Fibroblast of skin of back (primary cell): ENCODE measurements around the gene PIWIL4.
"Not testable (repeated sequence)": the region's sequence is repeated elsewhere in the genome, so short reads cannot be mapped to it uniquely, and the experiment has no call there.

ENCODE experiments used
- DNase-seq: peaks from one replicate; pipeline ENCODE4 v3.0.0-alpha.2; 2013

PIWIL4 gene

GRCh38 chr11:94549146-94549545 lies 18.0 kb upstream of the PIWIL4 start:
- no peak for DNase-seq

DNA sequence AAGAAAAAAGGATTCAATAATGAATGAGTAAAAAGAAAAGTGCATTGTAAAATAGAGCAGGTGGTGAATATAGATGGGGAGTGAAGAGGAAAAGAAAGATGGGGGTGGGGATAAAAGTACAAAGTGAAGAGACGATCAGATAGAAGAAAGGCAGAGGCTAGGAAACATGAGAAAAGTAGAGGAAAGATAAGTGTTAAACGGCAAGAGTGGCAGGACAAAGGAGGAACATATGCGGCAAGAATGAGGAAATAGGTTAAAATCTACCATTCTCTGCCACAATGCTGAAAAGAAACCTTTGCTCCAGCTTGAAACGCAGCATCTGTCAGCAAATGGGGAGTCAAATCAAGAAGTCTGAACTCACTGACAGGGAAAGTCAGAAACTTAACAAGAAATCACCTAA lies 16.7 kb upstream of the PIWIL4 start:
- no peak for DNase-seq

GRCh38 chr11:94553938-94554337 lies 13.2 kb upstream of the PIWIL4 start:
- peak; percentile 37 for DNase-seq

- not testable (repeated sequence) for DNase-seq
These were observed 11.3 kb upstream of the PIWIL4 start for GRCh38 chr11:94555752-94556329.

- peak; percentile 80 for DNase-seq
These were observed 9.7 kb upstream of the PIWIL4 start for GRCh38 chr11:94557421-94557820.

DNA sequence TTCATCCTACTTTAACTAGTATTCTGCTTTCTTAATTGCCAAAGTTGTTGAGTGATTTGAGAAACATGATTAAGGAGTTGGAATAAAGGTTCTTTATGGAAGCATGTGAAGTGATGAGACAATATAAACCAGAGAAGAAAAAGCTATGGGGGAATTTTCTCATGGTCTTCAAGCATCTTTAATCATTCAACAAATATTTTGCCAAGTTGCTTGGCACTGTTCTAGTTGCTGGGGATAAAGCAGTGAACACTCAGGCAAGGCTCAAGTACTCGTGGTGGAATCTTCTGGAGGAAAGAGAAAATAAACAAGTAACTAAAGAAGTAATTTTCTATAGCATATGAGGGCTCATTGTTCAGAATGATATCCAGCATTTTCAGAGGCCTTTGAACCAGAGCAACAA lies 9.2 kb upstream of the PIWIL4 start:
- DNase-seq: peak; percentile 73

GRCh38 chr11:94558468-94558867 lies 8.7 kb upstream of the PIWIL4 start:
- no peak for DNase-seq

GRCh38 chr11:94558932-94559331 lies 8.2 kb upstream of the PIWIL4 start:
- DNase-seq: no peak

GRCh38 chr11:94559361-94559760 lies 7.8 kb upstream of the PIWIL4 start:
- DNase-seq: no peak

- peak; percentile 32 for DNase-seq
These were observed 6.3 kb upstream of the PIWIL4 start for GRCh38 chr11:94560834-94561233.

DNA sequence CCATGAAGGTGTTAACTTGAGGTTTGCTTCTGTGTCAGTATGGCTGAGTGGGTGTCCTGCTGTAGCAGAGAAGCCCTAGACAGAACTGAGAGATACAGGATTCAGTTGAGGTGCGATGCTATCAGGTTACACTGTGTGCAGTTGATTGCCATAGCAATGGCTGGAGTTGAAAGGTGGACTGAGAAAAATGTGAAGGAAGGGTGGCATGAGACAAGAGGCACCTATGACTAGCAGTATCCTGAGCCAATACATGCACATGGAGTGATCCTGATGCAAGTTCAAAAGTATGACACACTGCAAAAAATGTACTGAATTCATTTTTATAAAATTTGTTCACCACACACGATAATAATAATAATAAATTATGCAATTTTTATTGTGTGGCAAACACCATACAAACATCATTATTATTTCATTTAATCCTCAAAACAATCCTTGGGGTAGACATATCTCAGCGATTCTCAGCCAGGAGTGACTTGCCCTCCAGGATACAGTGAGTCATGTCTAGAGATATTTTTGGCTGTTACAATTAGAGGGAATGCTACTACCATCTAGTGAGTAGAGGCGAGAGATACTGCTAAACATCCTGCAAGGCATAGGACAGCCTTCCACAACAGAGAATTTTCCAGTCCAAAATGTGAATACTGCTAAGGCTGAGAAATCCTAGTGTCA lies 3.9 kb upstream of the PIWIL4 start:
- peak; percentile 84 for DNase-seq

GRCh38 chr11:94563848-94564467 lies 3.2 kb upstream of the PIWIL4 start:
- DNase-seq: no peak

DNA sequence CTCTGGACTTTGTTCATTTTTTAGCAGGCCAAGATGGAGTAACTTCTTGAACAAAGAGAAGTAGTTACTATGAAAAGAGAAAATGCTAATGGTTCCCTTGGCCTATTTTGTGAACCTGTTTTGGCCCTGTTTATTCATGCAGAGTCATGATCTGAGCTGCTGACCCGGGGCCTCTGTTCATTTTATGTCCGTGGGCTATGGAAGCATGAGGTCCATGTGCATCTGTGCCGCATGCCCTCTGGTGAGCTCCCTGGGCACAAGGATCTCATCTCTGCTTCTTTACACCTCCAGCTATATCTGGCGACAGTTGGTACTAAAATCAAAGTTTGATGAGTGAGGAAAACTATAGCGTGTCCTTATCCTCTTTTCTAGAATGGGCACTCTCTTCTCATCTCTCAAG lies 1.0 kb downstream of the PIWIL4 start:
- no peak for DNase-seq

GRCh38 chr11:94568717-94569116 lies 1.5 kb downstream of the PIWIL4 start:
- DNase-seq: no peak

GRCh38 chr11:94572975-94573374 lies 5.8 kb downstream of the PIWIL4 start:
- DNase-seq: not testable (repeated sequence)

- peak; percentile 89 for DNase-seq
These were observed 7.2 kb downstream of the PIWIL4 start for GRCh38 chr11:94574193-94574961.

GRCh38 chr11:94576306-94576705 lies 9.1 kb downstream of the PIWIL4 start:
- DNase-seq: no peak

DNA sequence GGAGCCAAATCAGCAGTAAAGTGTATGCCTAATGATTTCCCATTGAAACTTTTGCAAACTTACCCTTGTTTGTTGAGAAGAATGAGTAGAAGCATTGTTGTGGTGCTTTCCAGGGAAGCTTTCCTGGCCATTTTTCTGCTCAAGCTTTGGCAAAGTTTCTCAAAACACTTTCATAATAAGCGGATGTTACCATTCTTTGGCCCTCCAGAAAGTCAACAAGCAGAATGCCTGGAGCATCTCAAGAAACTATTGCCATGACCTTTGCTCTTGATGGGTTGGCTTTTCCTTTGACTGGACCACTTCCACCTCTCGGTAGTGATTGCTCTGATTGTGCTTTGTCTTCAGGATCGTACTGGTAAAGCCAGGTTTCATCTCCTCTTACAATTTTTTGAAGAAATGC lies 10.7 kb downstream of the PIWIL4 start:
- no peak for DNase-seq

- no peak for DNase-seq
These were observed 14.8 kb downstream of the PIWIL4 start for GRCh38 chr11:94581926-94582325.

DNA sequence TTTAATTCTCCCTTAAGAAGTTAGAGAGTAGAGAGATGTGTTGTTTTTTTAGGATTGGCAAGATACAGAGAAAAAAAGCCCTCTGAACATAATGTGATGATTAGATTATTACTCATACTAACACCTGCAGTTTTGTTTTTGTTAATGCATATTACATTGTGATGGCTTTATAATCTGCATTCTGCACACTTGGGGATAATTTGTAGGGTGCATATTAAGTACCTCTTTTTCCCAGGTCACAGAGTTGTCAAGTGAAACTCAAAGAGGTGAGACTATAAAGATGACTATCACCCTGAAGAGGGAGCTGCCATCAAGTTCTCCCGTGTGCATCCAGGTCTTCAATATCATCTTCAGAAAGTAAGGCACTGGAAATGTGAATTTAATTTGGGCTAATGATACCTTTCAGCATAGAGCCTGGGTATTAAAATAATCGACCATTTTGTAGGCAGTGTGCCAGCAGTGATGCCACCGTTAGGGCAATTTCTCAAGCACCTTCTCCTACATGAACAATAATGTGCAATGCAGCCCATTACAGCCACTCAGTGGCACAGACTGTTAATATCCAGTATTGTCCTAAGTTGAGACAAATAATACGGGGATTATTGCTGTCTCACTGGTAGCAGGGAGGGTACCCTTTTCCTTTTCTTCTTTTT lies 16.2 kb downstream of the PIWIL4 start:
- DNase-seq: no peak

DNA sequence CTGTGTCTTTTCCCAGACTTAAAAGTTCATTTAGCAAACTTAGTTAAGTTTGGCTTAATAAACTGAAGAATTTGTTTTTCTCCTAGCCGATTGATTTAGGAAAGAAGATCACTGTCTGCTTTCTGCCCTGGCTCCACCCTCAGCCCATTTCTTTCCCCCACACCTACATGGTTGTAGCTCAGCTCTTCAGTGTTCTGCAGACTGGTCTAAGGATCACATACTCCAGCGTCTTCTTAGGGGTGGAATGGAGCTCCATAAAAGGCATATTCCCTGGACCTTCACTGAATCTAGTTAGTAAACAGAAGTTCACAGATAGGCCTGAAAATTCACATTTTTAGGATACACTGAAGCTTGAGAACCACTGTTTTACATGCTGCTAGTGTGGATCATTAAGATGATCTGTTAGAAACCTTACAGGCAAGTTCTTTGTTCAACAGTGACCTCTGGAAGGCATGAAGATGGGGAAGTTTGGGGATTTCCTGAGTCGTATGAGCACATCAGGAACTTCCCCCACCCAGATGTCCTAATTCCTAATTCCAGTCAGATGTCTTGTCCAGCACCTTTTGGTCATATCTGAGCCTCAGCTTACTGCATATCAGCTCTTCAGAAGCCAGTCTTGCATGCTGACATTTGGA lies 16.8 kb downstream of the PIWIL4 start:
- no peak for DNase-seq

- DNase-seq: no peak
These were observed 17.8 kb downstream of the PIWIL4 start for GRCh38 chr11:94584978-94585377.
